DND-41 (cell line): ENCODE data around the gene EPB41L4A.

Experiments used
- ATAC-seq: fragments of 200-7000 bp; cut with Tn5 transposase; 3 replicates; pipeline ENCODE4 v1.9.1; 2021; ENCODE audit warnings: low read depth; ENCODE audit not compliant: insufficient read depth
- DNase-seq: peaks from one replicate; pipeline ENCODE4 v3.0.0-alpha.2; 2020
- H2AFZ ChIP-seq: 2 replicates; pipeline ENCODE4 v1.6.0; 2012; ENCODE audit warnings: low read depth, low read length
- H3K27ac ChIP-seq: 2 replicates; pipeline ENCODE4 v1.5.1; 2012; ENCODE audit warnings: low read length, inconsistent platforms
- H3K27me3 ChIP-seq: fragments of 200-600 bp; sonication (generic); 2 replicates; pipeline ENCODE4 v1.6.0; 2012; ENCODE audit warnings: low read length, mild to moderate bottlenecking, inconsistent platforms; ENCODE audit not compliant: insufficient read depth, poor library complexity
- H3K36me3 ChIP-seq: 2 replicates; pipeline ENCODE4 v1.5.1; 2012; ENCODE audit warnings: low read length, inconsistent platforms; ENCODE audit not compliant: insufficient read depth
- H3K4me1 ChIP-seq: 2 replicates; pipeline ENCODE4 v1.5.1; 2012; ENCODE audit warnings: mild to moderate bottlenecking, low read length; ENCODE audit not compliant: insufficient read depth
- H3K4me2 ChIP-seq: 2 replicates; pipeline ENCODE4 v1.6.0; 2012; ENCODE audit warnings: mild to moderate bottlenecking, moderate library complexity, low read length, inconsistent platforms; ENCODE audit not compliant: insufficient read depth
- H3K4me3 ChIP-seq, 2 experiments: fragments of 200-600 bp in 1 of 2; shearing (Covaris generic) in 1 of 2; 2 replicates each; pipeline ENCODE4 v1.5.1; 2012 to 2016; ENCODE audit warnings: inconsistent platforms in 2 of 2, low read length in 2 of 2, mild to moderate bottlenecking in 2 of 2, low read depth in 1 of 2, moderate library complexity in 1 of 2
- H3K79me2 ChIP-seq: 2 replicates; pipeline ENCODE4 v1.6.0; 2012; ENCODE audit warnings: low read length, inconsistent platforms; ENCODE audit not compliant: insufficient read depth
- H3K9ac ChIP-seq: 2 replicates; pipeline ENCODE4 v1.6.0; 2012; ENCODE audit warnings: low read depth, mild to moderate bottlenecking, inconsistent platforms, low read length, moderate library complexity
- H3K9me3 ChIP-seq: 2 replicates; pipeline ENCODE4 v1.5.1; 2012; ENCODE audit warnings: low read length, moderate library complexity, mild to moderate bottlenecking, inconsistent platforms; ENCODE audit not compliant: insufficient read depth, severe bottlenecking
- H4K20me1 ChIP-seq: 2 replicates; pipeline ENCODE4 v1.6.0; 2012; ENCODE audit warnings: low read length; ENCODE audit not compliant: insufficient read depth
- EZH2 ChIP-seq: IDR thresholded peaks from 3 replicates; pipeline ENCODE4 v1.6.1; 2012; ENCODE audit warnings: borderline replicate concordance, low read depth, mild to moderate bottlenecking, moderate library complexity, low read length, inconsistent platforms; ENCODE audit not compliant: severe bottlenecking
- TF ChIP-seq, protein P1 (sequence below): IDR thresholded peaks from 2 replicates; pipeline ENCODE4 v1.5.1; 2012; ENCODE audit warnings: borderline replicate concordance, low read length, moderate library complexity, mild to moderate bottlenecking; ENCODE audit not compliant: poor library complexity, severe bottlenecking; ENCODE audit errors: extremely low read depth

Gene EPB41L4A

DNA sequence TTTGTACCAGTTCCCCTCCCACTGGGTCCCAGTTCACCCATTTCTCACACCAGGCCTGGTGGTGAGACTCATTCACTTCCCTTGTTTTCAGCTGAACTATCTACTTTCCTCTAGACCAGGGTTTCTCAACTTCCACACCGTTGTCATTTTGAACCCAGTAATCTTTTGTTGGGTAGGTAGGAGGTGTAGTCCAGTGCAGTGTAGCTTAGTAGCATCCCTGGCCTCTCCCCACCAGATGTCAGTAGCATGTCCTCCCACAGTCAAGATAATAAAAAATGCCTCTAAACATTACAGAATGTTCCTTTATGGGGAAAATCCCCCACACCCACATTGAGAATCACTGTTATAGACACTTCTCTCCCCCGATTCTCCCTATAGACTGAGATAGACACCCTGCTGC is 299.1 kb downstream of the EPB41L4A start:
- H4K20me1 ChIP-seq, result no peaks in the 10 kb centered on the region
- no peaks in the 10 kb centered on the region for H3K4me1 ChIP-seq
- no peaks in the 10 kb centered on the region for H3K36me3 ChIP-seq
- no peaks in the 10 kb centered on the region for H3K79me2 ChIP-seq
- no peak overlapping the region for H3K4me2 ChIP-seq
- H3K9me3 ChIP-seq, result peaks cover 6% of the 10 kb centered on the region
- ATAC-seq (0 out of 3 replicates have a peak, but pooled peaks have one; percentile 17), DNase-seq (no peak)
- H2AFZ ChIP-seq, result no peak overlapping the region
- no peak overlapping the region for H3K27ac ChIP-seq
- H3K4me3 ChIP-seq, result no peak overlapping the region
- H3K27me3 ChIP-seq, result no peaks in the 10 kb centered on the region
- H3K9ac ChIP-seq, result no peak overlapping the region
- TF ChIP-seq, protein P1, sequence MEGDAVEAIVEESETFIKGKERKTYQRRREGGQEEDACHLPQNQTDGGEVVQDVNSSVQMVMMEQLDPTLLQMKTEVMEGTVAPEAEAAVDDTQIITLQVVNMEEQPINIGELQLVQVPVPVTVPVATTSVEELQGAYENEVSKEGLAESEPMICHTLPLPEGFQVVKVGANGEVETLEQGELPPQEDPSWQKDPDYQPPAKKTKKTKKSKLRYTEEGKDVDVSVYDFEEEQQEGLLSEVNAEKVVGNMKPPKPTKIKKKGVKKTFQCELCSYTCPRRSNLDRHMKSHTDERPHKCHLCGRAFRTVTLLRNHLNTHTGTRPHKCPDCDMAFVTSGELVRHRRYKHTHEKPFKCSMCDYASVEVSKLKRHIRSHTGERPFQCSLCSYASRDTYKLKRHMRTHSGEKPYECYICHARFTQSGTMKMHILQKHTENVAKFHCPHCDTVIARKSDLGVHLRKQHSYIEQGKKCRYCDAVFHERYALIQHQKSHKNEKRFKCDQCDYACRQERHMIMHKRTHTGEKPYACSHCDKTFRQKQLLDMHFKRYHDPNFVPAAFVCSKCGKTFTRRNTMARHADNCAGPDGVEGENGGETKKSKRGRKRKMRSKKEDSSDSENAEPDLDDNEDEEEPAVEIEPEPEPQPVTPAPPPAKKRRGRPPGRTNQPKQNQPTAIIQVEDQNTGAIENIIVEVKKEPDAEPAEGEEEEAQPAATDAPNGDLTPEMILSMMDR, result no peak
- no peak for TF ChIP-seq EZH2

DNA sequence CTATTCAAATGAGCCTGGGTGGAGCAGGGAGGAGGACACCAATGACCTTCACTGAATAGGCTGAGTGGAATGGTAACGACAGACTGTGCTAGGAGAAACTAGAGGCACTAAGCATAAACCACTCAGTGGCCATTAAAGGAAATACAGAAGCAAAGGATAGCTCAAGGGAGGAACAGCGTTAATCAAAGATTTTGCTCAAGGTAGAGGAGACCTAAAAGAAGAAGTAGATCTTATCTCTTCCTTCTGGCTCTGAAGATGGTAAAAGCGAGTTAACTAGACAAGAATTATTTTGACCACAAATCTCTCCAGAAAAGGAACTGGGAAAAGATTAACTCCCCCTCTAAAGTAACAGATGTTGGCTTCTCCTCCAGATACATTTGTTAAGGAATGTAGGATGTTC is 299.6 kb downstream of the EPB41L4A start:
- Histone ChIP-seq H3K9me3 (peaks cover 6% of the 10 kb centered on the region), H2AFZ (no peak overlapping the region), H3K4me3 (no peak overlapping the region), H3K27me3 (no peaks in the 10 kb centered on the region), H3K36me3 (no peaks in the 10 kb centered on the region), H3K4me2 (no peak overlapping the region), H3K9ac (no peak overlapping the region), H3K79me2 (no peaks in the 10 kb centered on the region), H4K20me1 (no peaks in the 10 kb centered on the region), H3K27ac (no peak overlapping the region), H3K4me1 (no peaks in the 10 kb centered on the region)
- peak; percentile 72 for ATAC-seq
- DNase-seq, result no peak
- TF ChIP-seq, protein P1, result no peak
- no peak for TF ChIP-seq EZH2

DNA sequence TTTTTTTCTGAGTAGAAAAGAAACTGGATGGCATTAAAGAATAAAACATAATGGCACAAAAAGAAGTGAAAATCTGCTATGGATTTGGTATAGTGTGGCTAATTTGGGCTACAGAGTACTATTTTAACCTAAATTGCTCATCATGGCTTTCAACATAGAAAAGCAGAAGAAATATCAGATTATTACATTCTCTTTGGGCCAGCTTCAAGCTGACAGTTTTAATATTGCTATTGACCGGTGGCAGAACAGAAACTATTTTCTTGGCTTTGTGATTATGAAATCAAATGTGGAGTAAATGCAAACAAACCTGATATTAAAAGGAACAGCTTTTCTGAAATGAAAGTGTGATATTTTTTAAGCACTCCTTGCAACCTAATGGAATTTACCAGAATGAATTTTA is 301.5 kb downstream of the EPB41L4A start:
- no peak overlapping the region for H3K4me2 ChIP-seq
- no peaks in the 10 kb centered on the region for H3K4me1 ChIP-seq
- no peak overlapping the region for H3K27ac ChIP-seq
- H4K20me1 ChIP-seq, result no peaks in the 10 kb centered on the region
- no peak for ATAC-seq
- no peaks in the 10 kb centered on the region for H3K27me3 ChIP-seq
- no peak overlapping the region for H3K9ac ChIP-seq
- no peak for DNase-seq
- H3K79me2 ChIP-seq, result no peaks in the 10 kb centered on the region
- peaks cover 6% of the 10 kb centered on the region for H3K9me3 ChIP-seq
- H2AFZ ChIP-seq, result no peak overlapping the region
- TF ChIP-seq EZH2, result no peak
- TF ChIP-seq, protein P1, result no peak
- no peaks in the 10 kb centered on the region for H3K36me3 ChIP-seq
- no peak overlapping the region for H3K4me3 ChIP-seq

DNA sequence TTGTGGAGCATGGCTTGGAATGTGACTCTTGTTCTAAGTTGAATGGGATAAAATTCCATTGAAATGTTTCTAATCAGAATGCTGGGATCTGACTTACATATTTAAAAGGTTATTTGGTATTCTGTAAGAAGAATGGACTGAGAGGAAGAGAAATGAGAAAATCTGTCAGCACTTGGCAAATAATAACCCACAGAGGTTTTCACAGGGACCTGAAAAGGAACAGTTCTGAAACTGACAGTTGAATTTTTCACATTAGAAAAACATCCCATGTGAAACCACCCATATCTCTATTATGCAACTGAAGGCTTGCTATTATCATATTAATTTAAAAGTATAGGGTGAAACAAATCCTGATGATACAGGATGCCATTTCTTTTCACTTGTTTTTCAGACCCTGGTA is 302.7 kb downstream of the EPB41L4A start:
- no peak for DNase-seq
- Histone ChIP-seq H3K4me1 (no peaks in the 10 kb centered on the region), H3K9ac (no peak overlapping the region), H3K79me2 (no peaks in the 10 kb centered on the region), H3K9me3 (peaks cover 6% of the 10 kb centered on the region), H3K36me3 (no peaks in the 10 kb centered on the region), H2AFZ (no peak overlapping the region), H3K4me3 (no peak overlapping the region), H3K4me2 (no peak overlapping the region), H3K27me3 (no peaks in the 10 kb centered on the region), H4K20me1 (no peaks in the 10 kb centered on the region), H3K27ac (no peak overlapping the region)
- no peak for ATAC-seq
- no peak for TF ChIP-seq EZH2
- TF ChIP-seq, protein P1, result no peak
